IMR-90 (cell line): ENCODE data around the gene LRP1B. TPM values are rescaled to one million over a fixed set of nuclear protein-coding genes. Genes with fewer than 3 reads are reported as not detected.

Source experiments
- ATAC-seq: fragments of 200-7000 bp; cut with Tn5 transposase; 2 replicates; pipeline ENCODE4 v1.9.1; 2020; ENCODE audit warnings: low read depth, mild to moderate bottlenecking, moderate library complexity
- BruUV-seq: library from RNA; stranded (reverse); fragments of 400-500 nt; replicated peaks from 2 replicates; lab custom pipeline; 2021; lab: Mats Ljungman, UMichigan
- CTCF ChIA-PET: fragments of 300-600 bp; formaldehyde crosslinking; extraction: SDS; loops from one replicate; lab custom pipeline; 2021; ENCODE audit warnings: antibody characterized with exemption; lab: Yijun Ruan, JAX
- POLR2A ChIA-PET: fragments of 300-600 bp; sonication (Branson Sonifier 250); formaldehyde crosslinking; loops from one replicate; lab custom pipeline; 2022; ENCODE audit warnings: antibody characterized with exemption; ENCODE audit not compliant: unreplicated experiment; lab: Charles Lee
- DNase-seq: peaks from one replicate; pipeline ENCODE4 v3.0.0; 2013
- H2AFZ ChIP-seq: replicated peaks from 2 replicates; pipeline ENCODE3; 2013; ENCODE audit warnings: low read length, mild to moderate bottlenecking; ENCODE audit not compliant: poor library complexity
- H2AK5ac ChIP-seq: 2 replicates; pipeline ENCODE4 v1.6.1; 2013; ENCODE audit warnings: low read depth, low read length, inconsistent platforms
- H2AK9ac ChIP-seq: replicated peaks from 2 replicates; pipeline ENCODE3; 2013; ENCODE audit warnings: mild to moderate bottlenecking, low read depth, low read length, moderate library complexity; ENCODE audit not compliant: poor library complexity
- H2BK120ac ChIP-seq: 2 replicates; pipeline ENCODE4 v1.6.1; 2013; ENCODE audit warnings: low read depth, low read length, inconsistent platforms
- H2BK15ac ChIP-seq: 3 replicates; pipeline ENCODE4 v1.6.1; 2013; ENCODE audit warnings: low read depth, low read length, inconsistent platforms
- H2BK20ac ChIP-seq: 2 replicates; pipeline ENCODE4 v1.6.1; 2013; ENCODE audit warnings: low read depth, mild to moderate bottlenecking, inconsistent platforms, low read length, moderate library complexity
- H2BK5ac ChIP-seq: 2 replicates; pipeline ENCODE4 v1.6.1; 2013; ENCODE audit warnings: mild to moderate bottlenecking, low read depth, low read length, inconsistent platforms; ENCODE audit not compliant: poor library complexity, severe bottlenecking
- H3K14ac ChIP-seq: replicated peaks from 2 replicates; pipeline ENCODE4 v1.6.1; 2013; ENCODE audit warnings: low read depth, low read length, inconsistent platforms
- H3K18ac ChIP-seq: 2 replicates; pipeline ENCODE4 v1.6.1; 2013; ENCODE audit warnings: low read depth, low read length, control low read depth
- H3K23ac ChIP-seq: 2 replicates; pipeline ENCODE4 v1.6.1; 2013; ENCODE audit warnings: low read depth, low read length, inconsistent platforms
- H3K27ac ChIP-seq: 2 replicates; pipeline ENCODE4 v1.5.1; 2013; ENCODE audit warnings: mild to moderate bottlenecking, control low read depth, low read length; ENCODE audit not compliant: insufficient read depth
- H3K27me3 ChIP-seq: 2 replicates; pipeline ENCODE4 v1.6.1; 2013; ENCODE audit warnings: low read length; ENCODE audit not compliant: control insufficient read depth, insufficient read depth
- H3K36me3 ChIP-seq: 2 replicates; pipeline ENCODE4 v1.6.1; 2013; ENCODE audit warnings: low read length, mixed read lengths; ENCODE audit not compliant: control insufficient read depth, insufficient read depth
- H3K4ac ChIP-seq: 2 replicates; pipeline ENCODE4 v1.6.1; 2013; ENCODE audit warnings: low read depth, low read length, inconsistent platforms
- H3K4me1 ChIP-seq: 2 replicates; pipeline ENCODE4 v1.6.1; 2013; ENCODE audit warnings: low read length, mixed read lengths; ENCODE audit not compliant: control insufficient read depth, insufficient read depth
- H3K4me2 ChIP-seq: 2 replicates; pipeline ENCODE4 v1.6.1; 2013; ENCODE audit warnings: low read depth, mild to moderate bottlenecking, control low read depth, low read length, moderate library complexity
- H3K4me3 ChIP-seq: 2 replicates; pipeline ENCODE4 v1.5.1; 2013; ENCODE audit warnings: low read depth, mild to moderate bottlenecking, control low read depth, low read length, moderate library complexity; ENCODE audit not compliant: insufficient read depth
- H3K56ac ChIP-seq: 2 replicates; pipeline ENCODE4 v1.6.1; 2013; ENCODE audit warnings: low read length, inconsistent platforms; ENCODE audit not compliant: insufficient read depth; ENCODE audit errors: extremely low read depth
- H3K79me1 ChIP-seq, 2 experiments: 2 replicates each; pipeline ENCODE4 v1.6.1; 2013; ENCODE audit warnings: low read length in 2 of 2, inconsistent platforms in 1 of 2, low read depth in 1 of 2
- H3K9ac ChIP-seq: 2 replicates; pipeline ENCODE4 v1.6.1; 2013; ENCODE audit warnings: low read depth, low read length, control low read depth
- H3K9me1 ChIP-seq: 2 replicates; pipeline ENCODE4 v1.6.1; 2013; ENCODE audit warnings: low read length, inconsistent platforms; ENCODE audit not compliant: insufficient read depth
- H3K9me3 ChIP-seq: 2 replicates; pipeline ENCODE4 v1.6.1; 2013; ENCODE audit warnings: low read length; ENCODE audit not compliant: control insufficient read depth, insufficient read depth
- H4K20me1 ChIP-seq: 2 replicates; pipeline ENCODE4 v1.6.1; 2013; ENCODE audit warnings: low read length, inconsistent platforms; ENCODE audit not compliant: insufficient read depth
- H4K5ac ChIP-seq: 2 replicates; pipeline ENCODE4 v1.6.1; 2013; ENCODE audit warnings: mild to moderate bottlenecking, low read depth, low read length, control low read depth
- H4K8ac ChIP-seq, 2 experiments: 2 replicates each; pipeline ENCODE4 v1.6.1; 2013; ENCODE audit warnings: low read depth in 2 of 2, low read length in 2 of 2, control low read depth in 1 of 2, inconsistent platforms in 1 of 2
- H4K91ac ChIP-seq: 2 replicates; pipeline ENCODE4 v1.6.1; 2013; ENCODE audit warnings: low read depth, low read length, inconsistent platforms; ENCODE audit not compliant: insufficient read depth
- CEBPB ChIP-seq: IDR thresholded peaks from 2 replicates; pipeline ENCODE4 v1.6.1; 2012; ENCODE audit warnings: low read depth, low read length, improper control_type of control experiment
- SMC3 ChIP-seq: fragments of 150-350 bp; IDR thresholded peaks from 2 replicates; pipeline ENCODE4 v1.6.1; 2016; ENCODE audit warnings: low read depth, mild to moderate bottlenecking, antibody characterized with exemption, low read length, moderate library complexity
- WGBS, 2 experiments: methylation state at CpG; one replicate each; pipeline versions ENCODE4 v1.1.5 to v1.1.7; 2013; ENCODE audit warnings: missing lambda C conversion rate in 2 of 2; ENCODE audit not compliant: insufficient read length in 1 of 2; ENCODE audit errors: extremely low coverage in 2 of 2; 5-methylcytosine and 5-hydroxymethylcytosine counted together
- dilution Hi-C: fragments of 300-500 bp; cut with HindIII; formaldehyde crosslinking; loops from one replicate; pipeline ENCODE4 v1.14.3; 2018; ENCODE audit warnings: low sequenced_read_pairs; ENCODE audit not compliant: unreplicated experiment
- in situ Hi-C: fragments of 300-500 bp; cut with MboI; formaldehyde crosslinking; loops from 3 replicates; pipeline ENCODE4 v1.14.3; 2019; ENCODE audit warnings: low sequenced_read_pairs, inconsistent platforms, mixed read lengths
- intact Hi-C: fragments of 100-400 bp; cut with micrococcal nuclease; formaldehyde crosslinking; loops from 2 replicates; pipeline ENCODE4 v1.10.0; 2022
- polyA plus RNA-seq, 3 experiments: library from polyadenylated mRNA; depleted of rRNA; stranded (reverse); fragments of >200 nt; gene quantifications; 2 replicates each; pipeline ENCODE4 v1.2.3, GENCODE V29; 2012; ENCODE audit warnings: low replicate concordance in 1 of 3
- total RNA-seq: library from RNA; depleted of rRNA; stranded (reverse); fragments of >200 nt; gene quantifications from 2 replicates; pipeline ENCODE4 v1.2.3, GENCODE V29; 2012
- TF ChIP-seq, protein P1 (sequence below): fragments of 150-350 bp; IDR thresholded peaks from 2 replicates; pipeline ENCODE4 v1.6.1; 2017; ENCODE audit warnings: mild to moderate bottlenecking, antibody characterized with exemption, low read length, low read depth

LRP1B gene
- total and polyA plus RNA-seq, 2 of the 4 experiments (the other 2 are of a cell fraction) = under 0.01 to 0.02 TPM

DNA sequence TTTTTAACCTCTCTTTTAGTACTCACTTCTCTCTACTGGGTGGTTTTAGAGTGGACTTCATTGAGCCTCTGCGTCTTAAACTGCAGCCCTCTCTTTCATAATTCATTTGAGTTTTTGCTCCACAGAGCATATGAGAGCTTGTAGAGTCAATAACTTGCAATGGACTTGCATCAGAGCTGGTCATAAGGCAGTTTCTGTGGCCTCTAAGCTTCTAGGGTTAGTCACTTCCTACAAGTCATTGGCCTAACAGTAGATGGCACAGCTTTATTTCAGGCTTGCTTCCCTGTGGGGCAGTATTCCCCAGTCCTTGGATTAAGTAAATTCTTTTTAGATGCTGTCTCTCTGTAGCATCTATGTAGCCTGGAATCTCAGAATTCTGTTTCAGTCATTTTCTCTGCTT is 1435.7 kb downstream of the LRP1B start:
- no peak overlapping the region for H3K4ac ChIP-seq
- peak; percentile 39; the same call in 1 of the 2 replicates for TF ChIP-seq CEBPB
- no peak for TF ChIP-seq SMC3
- TF ChIP-seq, protein P1, sequence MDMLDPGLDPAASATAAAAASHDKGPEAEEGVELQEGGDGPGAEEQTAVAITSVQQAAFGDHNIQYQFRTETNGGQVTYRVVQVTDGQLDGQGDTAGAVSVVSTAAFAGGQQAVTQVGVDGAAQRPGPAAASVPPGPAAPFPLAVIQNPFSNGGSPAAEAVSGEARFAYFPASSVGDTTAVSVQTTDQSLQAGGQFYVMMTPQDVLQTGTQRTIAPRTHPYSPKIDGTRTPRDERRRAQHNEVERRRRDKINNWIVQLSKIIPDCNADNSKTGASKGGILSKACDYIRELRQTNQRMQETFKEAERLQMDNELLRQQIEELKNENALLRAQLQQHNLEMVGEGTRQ = no peak
- no peak overlapping the region for H3K23ac ChIP-seq
- H3K18ac ChIP-seq = no peak overlapping the region
- H4K5ac ChIP-seq = no peak overlapping the region
- no peak overlapping the region for H2BK20ac ChIP-seq
- no peak overlapping the region for H2BK5ac ChIP-seq
- H3K27ac ChIP-seq = no peak overlapping the region
- no peaks in the 10 kb centered on the region for H3K4me1 ChIP-seq
- CTCF ChIA-PET = interaction anchor here (0.6 to 1.3 kb wide), 3 partner anchors 113 to 878 kb away, joined by 3 to 4 read pairs (median 3); no protein-coding TSS in a partner anchor
- no CpG with 5 or more reads among the region's 1 CpG for WGBS, 2 experiments
- H3K14ac ChIP-seq = no peak overlapping the region
- POLR2A ChIA-PET = interaction anchor here (0.6 kb wide), 1 partner anchor 1872 kb away, joined by 4 read pairs; no protein-coding TSS in a partner anchor
- no peak overlapping the region for H3K56ac ChIP-seq
- H3K9me3 ChIP-seq = no peaks in the 10 kb centered on the region
- ATAC-seq (peak; percentile 60; the same call in 1 of the 2 replicates), DNase-seq (peak; percentile 62)
- no peak overlapping the region for H2AFZ ChIP-seq
- BruUV-seq = no TSS peak
- no peaks in the 10 kb centered on the region for H3K9me1 ChIP-seq
- no peaks in the 10 kb centered on the region for H3K79me1 ChIP-seq
- no peak overlapping the region for H3K4me3 ChIP-seq
- H4K8ac ChIP-seq = no peak overlapping the region
- no peak overlapping the region for H3K4me2 ChIP-seq
- no peak overlapping the region for H4K91ac ChIP-seq
- H2BK15ac ChIP-seq = no peak overlapping the region
- in situ Hi-C loops (no loop called here), intact Hi-C loops (no loop called here), dilution Hi-C loops (no loop called here)
- H3K36me3 ChIP-seq = no peaks in the 10 kb centered on the region
- H2BK120ac ChIP-seq = no peak overlapping the region
- no peak overlapping the region for H2AK9ac ChIP-seq
- H3K27me3 ChIP-seq = no peaks in the 10 kb centered on the region
- H3K9ac ChIP-seq = no peak overlapping the region
- no peak overlapping the region for H2AK5ac ChIP-seq
- H4K20me1 ChIP-seq = no peaks in the 10 kb centered on the region
